Subcutaneous abdominal adipose tissue (tissue), 5 donors: Measurements from ENCODE around the gene SIGLEC5.
"Not testable (repeated sequence)": the region's sequence is repeated elsewhere in the genome, so short reads cannot be mapped to it uniquely, and the experiment has no call there.

Experiments
- H3K27ac ChIP-seq: one replicate; pipeline ENCODE4 v1.7.0; 2013; ENCODE audit warnings: low read depth, mild to moderate bottlenecking, inconsistent platforms, low read length, moderate library complexity
- H3K27me3 ChIP-seq, 5 donors: one replicate each; pipeline ENCODE4 v1.7.0; 2013; ENCODE audit warnings: low read length in 5 of 5, inconsistent platforms in 1 of 5; ENCODE audit not compliant: control insufficient read depth in 5 of 5, insufficient read depth in 4 of 5
- H3K36me3 ChIP-seq, 5 donors: one replicate each; pipeline ENCODE4 v1.7.0; 2013; ENCODE audit warnings: low read length in 5 of 5; ENCODE audit not compliant: control insufficient read depth in 5 of 5, insufficient read depth in 5 of 5
- H3K4me1 ChIP-seq, 5 donors: one replicate each; pipeline ENCODE4 v1.7.0; 2013; ENCODE audit warnings: low read length in 5 of 5, mild to moderate bottlenecking in 3 of 5, moderate library complexity in 1 of 5; ENCODE audit not compliant: control insufficient read depth in 5 of 5, insufficient read depth in 5 of 5
- H3K4me3 ChIP-seq, 5 donors: one replicate each; pipeline ENCODE4 v1.7.0; 2013; ENCODE audit warnings: low read length in 5 of 5, low read depth in 1 of 5
- H3K9ac ChIP-seq, 5 donors: one replicate each; pipeline ENCODE4 v1.7.0; 2013; ENCODE audit warnings: low read length in 5 of 5, mild to moderate bottlenecking in 4 of 5, moderate library complexity in 3 of 5
- H3K9me3 ChIP-seq, 5 donors: one replicate each; pipeline ENCODE4 v1.7.0; 2013; ENCODE audit warnings: low read length in 5 of 5; ENCODE audit not compliant: control insufficient read depth in 5 of 5
- donor health status: healthy.
- donor health status: healthy.
- donor health status: healthy.
- donor health status: healthy.
- donor health status: healthy.

The SIGLEC5 gene, protein sequence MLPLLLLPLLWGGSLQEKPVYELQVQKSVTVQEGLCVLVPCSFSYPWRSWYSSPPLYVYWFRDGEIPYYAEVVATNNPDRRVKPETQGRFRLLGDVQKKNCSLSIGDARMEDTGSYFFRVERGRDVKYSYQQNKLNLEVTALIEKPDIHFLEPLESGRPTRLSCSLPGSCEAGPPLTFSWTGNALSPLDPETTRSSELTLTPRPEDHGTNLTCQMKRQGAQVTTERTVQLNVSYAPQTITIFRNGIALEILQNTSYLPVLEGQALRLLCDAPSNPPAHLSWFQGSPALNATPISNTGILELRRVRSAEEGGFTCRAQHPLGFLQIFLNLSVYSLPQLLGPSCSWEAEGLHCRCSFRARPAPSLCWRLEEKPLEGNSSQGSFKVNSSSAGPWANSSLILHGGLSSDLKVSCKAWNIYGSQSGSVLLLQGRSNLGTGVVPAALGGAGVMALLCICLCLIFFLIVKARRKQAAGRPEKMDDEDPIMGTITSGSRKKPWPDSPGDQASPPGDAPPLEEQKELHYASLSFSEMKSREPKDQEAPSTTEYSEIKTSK

GRCh38 chr19:51630315-51630714, at the start of gene SIGLEC5:
Gene SIGLEC5, minus strand, starts transcription at chr19:51630401. Its CDS starts 66 bp downstream, at chr19:51630335.
- H3K4me3 ChIP-seq, H3K9ac ChIP-seq, H3K36me3 ChIP-seq, H3K9me3 ChIP-seq, H3K4me1 ChIP-seq, H3K27ac ChIP-seq: not testable (repeated sequence)
- H3K27me3 ChIP-seq, result peaks cover 0 to 18% (median 12%) of the 10 kb centered on the region in 5 donors

- H3K4me3 ChIP-seq, result no peak overlapping the region
- H3K36me3 ChIP-seq, result no peaks in the 10 kb centered on the region
- peaks cover 0 to 10% (median 5%) of the 10 kb centered on the region in 5 donors for H3K27me3 ChIP-seq
- H3K9ac ChIP-seq, result no peak overlapping the region
- H3K4me1 ChIP-seq, result no peaks in the 10 kb centered on the region
- H3K9me3 ChIP-seq, result no peaks in the 10 kb centered on the region
- H3K27ac ChIP-seq, result no peak overlapping the region
Measured at GRCh38 chr19:51676566-51677083, 46.4 kb upstream of the SIGLEC5 start.

GRCh38 chr19:51675911-51676565, 45.8 kb upstream of the SIGLEC5 start:
- H3K9ac ChIP-seq, H3K9me3 ChIP-seq, H3K4me1 ChIP-seq, H3K27ac ChIP-seq, H3K4me3 ChIP-seq, H3K36me3 ChIP-seq: not testable (repeated sequence)
- peaks cover 0 to 10% (median 5%) of the 10 kb centered on the region in 5 donors for H3K27me3 ChIP-seq

DNA sequence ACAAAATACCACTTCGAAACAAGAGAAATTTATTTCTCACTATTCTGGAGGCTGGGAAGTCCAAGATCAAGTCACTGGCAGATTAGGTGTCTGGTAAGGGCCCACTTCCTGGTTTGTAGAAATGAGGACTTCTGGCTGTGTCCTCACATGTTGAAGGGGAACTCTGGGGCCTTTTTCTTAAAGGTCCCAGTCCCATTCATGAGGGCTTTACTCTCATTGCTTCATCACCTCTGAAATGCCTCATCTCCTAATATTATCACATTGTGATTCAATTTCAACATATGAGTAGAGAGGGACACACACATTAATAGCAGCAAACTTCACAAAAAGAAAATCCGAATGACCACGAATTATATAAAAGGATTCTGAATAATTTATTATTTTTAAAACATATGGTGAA, 38.0 kb upstream of the SIGLEC5 start:
- no peak overlapping the region for H3K4me3 ChIP-seq
- no peaks in the 10 kb centered on the region for H3K9me3 ChIP-seq
- H3K27ac ChIP-seq, result no peak overlapping the region
- H3K9ac ChIP-seq, result no peak overlapping the region
- no peaks in the 10 kb centered on the region for H3K36me3 ChIP-seq
- H3K4me1 ChIP-seq, result no peaks in the 10 kb centered on the region
- H3K27me3 ChIP-seq, result peaks cover 0 to 9% (median 4%) of the 10 kb centered on the region in 5 donors

DNA sequence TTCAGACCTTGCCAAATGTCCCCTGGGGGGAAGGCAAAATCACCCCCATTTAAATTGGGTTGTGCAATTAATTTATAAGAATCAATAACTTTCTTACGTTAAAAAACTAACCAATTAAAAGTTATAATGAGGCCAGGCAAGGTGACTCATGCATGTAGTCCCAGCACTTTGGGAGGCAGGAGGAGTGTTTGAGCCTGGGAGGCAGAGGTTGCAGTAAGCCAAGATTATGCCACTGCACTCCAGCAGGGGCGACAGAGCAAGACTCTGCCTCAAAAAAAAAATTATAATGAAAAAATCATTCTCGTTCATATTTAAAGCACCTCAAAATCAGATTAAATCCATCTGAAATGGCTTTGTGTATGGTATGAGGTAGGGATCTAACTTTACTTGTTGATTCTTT, 34.8 kb upstream of the SIGLEC5 start:
- Histone ChIP-seq H3K36me3 (no peaks in the 10 kb centered on the region), H3K4me3 (no peak overlapping the region), H3K27ac (no peak overlapping the region), H3K27me3 (peaks cover 0 to 15% (median 4%) of the 10 kb centered on the region in 5 donors), H3K9me3 (no peaks in the 10 kb centered on the region), H3K9ac (no peak overlapping the region), H3K4me1 (no peaks in the 10 kb centered on the region)

DNA sequence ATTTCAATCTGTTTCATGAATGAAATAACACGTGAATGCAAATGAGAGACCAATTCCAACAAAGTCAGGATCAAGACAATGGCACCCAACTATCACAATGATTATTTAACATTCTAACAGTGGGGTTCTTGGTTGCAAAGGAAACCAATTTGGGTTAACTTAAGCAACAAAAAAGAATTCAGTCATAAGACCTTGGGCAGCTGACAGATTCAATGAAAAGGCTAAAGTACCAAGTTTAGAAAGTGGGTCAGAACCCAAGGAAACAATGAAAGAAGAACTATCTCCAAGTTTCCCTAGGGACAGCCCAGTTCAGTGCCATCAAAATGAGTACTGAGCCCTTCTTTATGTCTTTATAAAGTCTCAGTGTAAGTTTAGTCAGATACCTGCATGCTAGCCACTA, 33.9 kb upstream of the SIGLEC5 start:
- Histone ChIP-seq H3K27ac (no peak overlapping the region), H3K4me1 (no peaks in the 10 kb centered on the region), H3K4me3 (no peak overlapping the region), H3K36me3 (no peaks in the 10 kb centered on the region), H3K9ac (no peak overlapping the region), H3K9me3 (no peaks in the 10 kb centered on the region), H3K27me3 (peaks cover 0 to 16% (median 4%) of the 10 kb centered on the region in 5 donors)

- H3K4me1 ChIP-seq, result no peaks in the 10 kb centered on the region
- H3K9me3 ChIP-seq, result no peaks in the 10 kb centered on the region
- H3K27me3 ChIP-seq, result peaks cover 0 to 15% (median 4%) of the 10 kb centered on the region in 5 donors
- no peak overlapping the region for H3K4me3 ChIP-seq
- H3K36me3 ChIP-seq, result no peaks in the 10 kb centered on the region
- H3K27ac ChIP-seq, result no peak overlapping the region
- no peak overlapping the region for H3K9ac ChIP-seq
Measured at GRCh38 chr19:51663650-51664049, 33.4 kb upstream of the SIGLEC5 start.

DNA sequence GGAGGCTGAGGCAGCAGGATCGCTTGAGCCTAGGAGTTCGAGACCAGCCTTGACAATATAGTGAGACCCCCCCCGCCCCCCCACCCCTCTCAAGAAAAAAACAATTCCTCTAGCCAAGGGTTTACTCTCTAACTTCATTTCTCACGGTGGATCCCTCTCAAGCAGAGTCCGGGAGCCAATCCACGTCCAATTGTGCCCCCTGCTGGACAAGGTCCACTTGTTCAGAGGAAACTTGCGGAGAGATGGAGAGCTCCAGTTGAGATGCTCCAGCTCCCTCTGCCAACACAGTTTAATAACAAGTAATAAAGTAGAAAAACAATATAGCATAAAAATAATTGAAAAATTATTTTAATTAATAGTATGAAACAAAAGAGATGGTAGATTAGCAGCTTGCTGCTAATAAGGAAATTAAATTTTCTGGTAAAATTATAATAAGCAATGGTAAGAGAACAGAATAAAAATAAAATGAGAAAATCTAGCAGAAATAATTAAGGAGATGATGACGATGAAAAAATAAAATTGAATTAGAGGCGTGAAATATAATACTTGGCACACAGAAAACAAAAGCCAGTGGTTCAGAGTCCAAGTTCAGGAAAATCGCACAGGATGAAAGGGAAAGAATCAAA, 30.9 kb upstream of the SIGLEC5 start:
- Histone ChIP-seq H3K4me3 (no peak overlapping the region), H3K27me3 (peaks cover 0 to 12% (median 4%) of the 10 kb centered on the region in 5 donors), H3K9ac (no peak overlapping the region), H3K9me3 (no peaks in the 10 kb centered on the region), H3K4me1 (peaks cover 0 to 6% (median 3%) of the 10 kb centered on the region in 5 donors), H3K36me3 (no peaks in the 10 kb centered on the region), H3K27ac (no peak overlapping the region)

DNA sequence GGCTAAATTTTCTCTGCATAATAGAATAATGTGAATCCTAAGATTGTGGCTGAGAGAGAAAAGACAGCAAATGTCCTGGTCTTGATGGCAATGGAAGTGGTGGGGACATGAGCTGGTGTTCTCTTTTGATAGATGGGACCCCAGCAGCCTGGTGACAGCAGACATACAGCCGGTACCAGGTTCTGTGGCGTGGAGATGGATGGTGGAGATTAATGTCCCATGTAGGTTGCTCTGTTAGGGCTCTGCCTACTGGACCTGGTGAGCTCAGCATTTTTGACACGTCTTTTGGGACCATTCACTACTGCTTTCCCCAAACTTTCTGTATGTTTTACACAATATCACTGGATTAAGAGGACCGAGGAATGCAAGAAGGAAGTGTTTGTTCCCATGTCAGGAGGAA, 24.6 kb upstream of the SIGLEC5 start:
- no peaks in the 10 kb centered on the region for H3K36me3 ChIP-seq
- H3K27me3 ChIP-seq, result peaks cover 0 to 10% (median 0%) of the 10 kb centered on the region in 5 donors
- H3K27ac ChIP-seq, result no peak overlapping the region
- H3K9ac ChIP-seq, result no peak overlapping the region
- H3K4me3 ChIP-seq, result no peak overlapping the region
- peaks cover 0 to 12% (median 3%) of the 10 kb centered on the region in 5 donors for H3K4me1 ChIP-seq
- H3K9me3 ChIP-seq, result no peaks in the 10 kb centered on the region
